Stimulated activated CD8-positive, alpha-beta memory T cell treated with anti-CD3 and anti-CD28 coated beads, Interleukin-15, amount 100 ng/mL, for 48 hours (primary cell): ENCODE results near the gene WIZ.

ENCODE experiments used
- DNase-seq, 2 donors: peaks; one replicate each; pipeline ENCODE4 v3.0.0-alpha.2; 2020; ENCODE audit warnings: low read depth in 2 of 2

Gene WIZ

DNA sequence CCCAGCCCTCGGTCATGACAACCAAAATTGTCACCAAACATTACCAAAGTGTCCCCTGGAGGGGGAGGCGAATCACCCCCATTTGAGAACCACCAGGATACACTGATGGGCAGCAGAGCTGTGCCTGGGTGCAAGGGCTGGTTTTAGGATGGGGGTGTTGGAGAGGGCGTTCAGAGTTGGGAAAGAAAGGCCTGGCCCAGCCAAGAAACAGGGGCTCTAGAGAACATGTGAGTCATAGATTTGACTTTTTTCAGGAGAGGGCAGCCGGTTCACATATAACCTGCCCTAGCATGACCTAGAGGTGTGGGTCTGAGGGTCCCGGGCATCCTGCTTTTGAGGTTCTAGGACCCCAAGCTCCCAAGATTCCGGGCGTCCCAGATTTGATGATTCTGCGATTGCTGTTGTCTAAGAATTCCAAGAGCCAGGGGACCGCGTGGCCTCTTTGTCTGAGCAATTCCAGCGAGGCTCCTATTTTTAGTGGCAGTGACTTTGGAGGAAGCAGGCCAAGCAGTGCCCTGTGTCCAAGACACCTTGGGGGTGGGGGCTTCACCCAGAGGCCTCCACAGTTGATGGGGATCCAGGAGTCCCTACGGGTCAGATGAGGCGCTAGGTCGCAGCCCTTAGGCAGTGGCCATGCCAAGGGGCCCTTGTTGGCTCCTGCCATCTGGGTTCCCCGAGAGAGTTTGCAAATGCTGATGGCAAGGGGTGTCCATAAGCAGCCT is 5.1 kb downstream of the WIZ start:
- no peak for DNase-seq

DNA sequence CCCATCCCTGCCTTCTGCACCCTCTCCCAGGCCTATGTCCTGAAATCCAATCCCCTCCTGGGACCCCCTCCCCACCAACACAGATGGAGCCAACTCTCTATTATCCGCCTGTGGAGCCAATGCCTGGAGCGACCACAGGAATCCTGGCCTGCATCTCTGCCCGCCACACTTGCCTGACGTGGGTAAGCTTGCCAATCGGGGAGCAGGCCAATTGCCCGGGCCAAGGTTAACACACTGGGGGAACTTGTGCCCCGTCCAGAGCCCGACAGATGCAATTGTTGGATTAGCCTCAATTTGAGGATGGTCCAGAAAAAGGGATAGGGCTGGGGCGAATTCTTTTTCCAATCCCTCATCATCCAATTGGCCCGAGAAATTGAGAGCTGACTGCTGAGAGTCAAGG is 5.9 kb downstream of the WIZ start:
- DNase-seq = no peak

DNA sequence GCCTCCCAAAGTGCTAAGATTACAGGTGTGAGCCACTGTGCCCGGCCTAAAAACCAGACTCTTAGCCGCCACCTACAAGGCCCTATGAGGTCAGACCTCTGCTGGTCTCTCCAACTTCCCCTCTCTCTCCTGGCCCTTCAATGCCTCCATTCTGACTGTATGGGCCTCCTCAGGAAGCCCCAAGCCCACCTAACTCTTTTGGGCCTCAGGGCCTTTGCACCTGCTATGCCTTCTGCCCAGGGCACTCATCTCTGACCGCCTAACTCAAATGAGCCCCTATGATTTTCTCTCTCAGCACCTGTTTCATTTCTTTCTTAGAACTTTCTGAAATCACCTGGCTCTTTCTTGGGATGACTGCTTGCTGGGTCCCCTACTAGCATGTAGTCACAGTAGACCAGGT is 6.4 kb downstream of the WIZ start:
- no peak for DNase-seq

DNA sequence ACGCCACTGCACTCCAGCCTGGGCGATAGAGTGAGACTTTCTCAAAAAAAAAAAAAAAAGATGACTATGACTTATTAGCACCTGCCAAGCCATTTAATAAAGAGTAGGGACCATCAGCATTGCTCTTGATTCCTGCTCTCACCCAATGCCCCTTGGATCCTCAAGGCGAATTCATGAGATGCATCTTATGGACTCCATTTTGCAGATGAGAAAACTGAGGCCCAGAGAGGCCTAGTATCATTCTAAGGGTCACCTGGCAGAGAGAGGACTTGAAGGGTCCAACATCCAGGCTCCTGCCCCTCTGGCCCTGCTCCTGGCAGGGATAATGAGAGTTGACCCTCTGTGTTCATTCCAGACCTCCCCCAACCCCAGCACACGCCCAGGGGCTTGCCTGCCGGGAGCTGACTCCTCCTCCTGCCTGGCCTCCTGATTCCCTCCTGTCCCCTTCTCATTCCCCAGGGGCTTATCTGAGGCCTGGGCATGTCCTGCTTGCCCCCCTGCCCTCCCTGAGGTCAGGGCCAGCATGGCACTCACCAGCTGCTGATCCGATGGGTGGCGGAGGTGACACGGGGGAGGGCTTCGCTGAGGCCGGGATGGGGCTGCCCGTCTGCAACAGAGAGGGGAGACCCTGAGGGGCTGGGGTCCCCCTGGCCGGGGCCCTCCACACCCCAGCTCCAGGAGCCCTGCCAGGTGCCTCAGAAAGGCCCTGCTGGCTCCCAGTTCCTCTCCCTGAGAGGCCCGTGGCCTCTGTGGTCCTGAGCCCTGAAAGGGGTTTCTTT is 7.4 kb downstream of the WIZ start:
- no peak for DNase-seq

DNA sequence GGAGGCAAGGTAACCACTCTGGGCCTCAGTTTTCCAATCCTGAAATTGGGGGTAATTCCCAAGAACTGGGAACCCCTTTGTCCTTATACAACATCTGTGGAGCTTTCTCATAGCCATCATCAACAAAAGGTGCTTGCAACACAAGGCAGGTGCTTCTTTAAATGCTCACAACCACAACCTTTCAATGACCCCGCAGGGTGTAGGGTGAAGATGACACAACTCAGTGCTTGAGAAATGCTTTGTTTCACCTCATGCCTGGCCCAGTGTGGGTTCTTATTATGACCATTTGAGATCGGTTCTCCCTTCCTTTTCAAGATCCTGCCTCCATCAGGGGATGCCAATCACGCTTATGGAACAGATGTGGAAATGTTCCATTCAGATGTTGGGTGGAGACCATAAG is 8.4 kb downstream of the WIZ start:
- no peak for DNase-seq

DNA sequence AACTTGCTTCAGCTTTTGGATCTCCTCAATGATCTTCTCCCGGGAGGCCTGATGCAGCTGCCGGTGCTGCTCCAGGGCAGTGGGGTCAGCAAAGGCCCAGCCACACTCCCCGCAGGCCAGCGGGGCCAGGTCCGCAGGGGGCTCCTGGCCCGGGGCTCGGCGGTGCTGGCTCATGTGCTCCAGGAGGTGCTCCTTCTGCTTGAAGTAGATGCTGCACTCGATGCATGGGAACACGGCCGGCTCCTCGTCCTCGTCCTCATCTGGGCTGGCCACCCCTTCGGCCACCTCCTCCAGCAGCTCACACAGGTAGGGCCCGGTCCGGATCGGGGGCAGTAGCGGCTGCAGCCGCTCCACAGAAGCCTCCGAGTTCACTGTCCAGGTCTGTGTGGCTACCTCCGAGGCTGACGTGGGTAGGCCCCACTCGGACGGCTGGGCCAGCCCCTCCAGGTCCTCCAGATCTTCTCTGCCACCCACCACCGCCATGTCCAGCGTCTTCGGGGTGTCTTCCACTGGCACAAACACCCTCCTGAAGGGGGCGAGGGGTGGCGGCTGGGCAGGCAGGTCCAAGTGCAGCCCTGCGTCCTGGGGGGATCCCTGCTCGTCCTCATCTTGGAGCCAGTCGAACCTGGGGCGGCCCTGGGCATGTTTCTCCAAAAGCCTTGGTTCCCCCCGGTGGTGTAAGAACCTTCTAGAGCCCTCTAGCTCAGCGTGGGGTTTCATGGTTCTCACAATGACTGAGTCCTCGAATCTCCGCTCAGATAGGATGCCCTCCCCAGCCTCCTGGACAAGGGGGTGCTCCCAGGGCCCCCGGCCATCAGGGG is 9.7 kb downstream of the WIZ start:
- DNase-seq = no peak

DNA sequence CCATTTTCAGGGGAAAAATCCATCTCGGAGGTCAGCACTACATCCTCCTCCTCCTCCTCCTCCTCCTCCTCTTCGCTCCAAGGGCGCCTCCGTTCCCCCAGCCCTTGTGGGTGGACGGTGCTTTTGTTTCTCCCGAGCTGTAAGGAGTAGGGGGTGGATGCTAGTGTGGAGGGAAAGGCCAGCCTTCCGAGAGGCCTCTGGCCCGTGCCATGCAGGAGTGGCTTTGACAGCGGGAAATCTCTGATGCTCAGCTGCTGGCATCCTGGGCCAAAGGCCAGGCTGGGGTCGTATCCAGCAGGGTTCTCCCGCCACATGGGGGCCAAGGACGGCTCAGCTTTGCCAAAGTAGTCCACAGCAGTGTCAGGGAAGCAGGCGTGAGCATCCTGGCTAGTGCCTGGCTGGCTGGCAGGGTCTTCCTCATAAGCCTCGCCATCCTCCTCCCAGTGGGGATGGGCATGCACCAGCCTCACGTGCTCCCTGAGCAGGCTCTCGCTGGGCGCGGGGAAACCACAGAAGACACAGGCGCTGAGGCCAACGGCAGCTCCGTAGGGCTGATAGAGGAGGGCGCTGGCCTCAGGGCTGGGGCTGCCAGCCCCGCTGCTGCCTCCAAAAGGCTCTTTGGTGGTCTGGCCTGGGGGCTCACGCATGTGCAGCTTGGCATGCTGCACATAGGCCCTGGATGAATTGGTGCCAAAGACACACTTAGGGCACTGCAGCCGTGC is 10.5 kb downstream of the WIZ start:
- no peak for DNase-seq

DNA sequence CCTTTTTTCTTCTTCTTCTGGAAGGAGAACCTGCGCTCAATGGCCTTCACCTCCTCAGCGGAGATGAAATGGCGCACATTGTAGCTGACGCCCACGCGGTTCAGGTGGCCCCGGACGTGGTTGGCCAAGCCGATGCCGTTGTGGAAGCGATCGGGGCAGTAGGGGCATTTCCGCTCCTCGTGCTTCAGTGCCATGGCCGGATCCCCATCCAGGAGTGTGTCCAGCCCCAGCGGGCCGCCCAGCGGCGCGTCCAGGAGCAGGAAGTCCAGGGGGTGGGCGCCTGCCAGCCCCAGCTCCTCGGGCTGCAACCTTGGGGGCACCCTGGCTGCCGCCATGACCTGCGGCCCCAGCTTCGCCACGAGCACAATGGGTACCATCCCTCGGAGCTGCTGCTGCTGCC is 11.2 kb downstream of the WIZ start:
- no peak for DNase-seq

DNA sequence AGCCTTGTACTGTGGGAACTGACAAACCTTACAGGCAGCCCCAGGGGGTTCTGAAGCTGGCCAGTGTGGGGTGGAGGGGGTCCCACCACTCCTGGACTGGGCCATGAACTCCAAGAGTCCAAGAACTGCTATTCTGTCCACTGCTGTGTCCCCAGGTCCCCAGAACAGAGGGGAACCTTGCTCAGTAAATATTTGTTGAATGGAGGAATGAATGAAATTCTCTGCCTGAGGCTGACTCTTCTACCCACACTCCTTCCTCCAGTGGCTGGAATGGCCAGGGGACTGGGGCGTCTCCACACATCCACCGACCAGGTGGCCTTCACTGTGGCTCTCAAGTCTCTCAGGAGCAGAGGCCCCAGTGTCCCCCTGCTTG is 11.6 kb downstream of the WIZ start:
- no peak for DNase-seq

DNA sequence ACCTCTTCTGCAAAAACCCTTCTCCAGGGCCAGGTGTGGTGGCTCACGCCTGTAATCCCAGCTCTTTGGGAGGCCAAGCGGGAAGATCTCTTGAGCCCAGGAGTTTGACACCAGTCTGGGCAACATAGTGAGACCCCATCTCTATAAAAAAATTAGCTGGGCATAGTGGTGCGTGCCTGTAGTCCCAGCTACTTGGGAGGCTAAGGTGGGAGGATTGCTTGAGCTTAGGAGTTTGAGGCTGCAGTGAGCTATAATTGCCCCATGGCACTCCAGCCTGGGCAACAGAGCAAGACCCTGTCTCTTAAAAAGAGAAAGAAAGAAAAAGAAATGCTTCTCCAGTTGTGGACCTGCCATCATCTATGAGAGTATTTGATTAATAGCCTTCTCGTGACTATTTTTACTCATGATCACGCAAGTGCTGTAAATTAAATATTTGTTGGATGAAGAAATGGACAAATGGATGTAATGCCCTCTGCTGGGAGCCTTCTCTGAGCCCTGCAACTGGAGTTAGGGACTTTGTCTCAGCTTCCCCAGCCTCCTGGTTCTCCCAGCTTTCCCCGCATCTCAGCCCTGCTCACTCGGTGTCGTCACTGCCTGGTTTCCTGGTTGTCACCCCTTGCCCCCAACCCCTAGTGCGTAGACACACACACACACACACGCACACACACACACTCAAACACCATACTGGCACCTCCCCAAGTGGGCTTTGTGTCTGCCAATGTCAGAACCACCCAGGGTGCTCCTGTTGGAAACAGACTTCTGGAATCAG is 12.2 kb downstream of the WIZ start:
- DNase-seq = no peak

DNA sequence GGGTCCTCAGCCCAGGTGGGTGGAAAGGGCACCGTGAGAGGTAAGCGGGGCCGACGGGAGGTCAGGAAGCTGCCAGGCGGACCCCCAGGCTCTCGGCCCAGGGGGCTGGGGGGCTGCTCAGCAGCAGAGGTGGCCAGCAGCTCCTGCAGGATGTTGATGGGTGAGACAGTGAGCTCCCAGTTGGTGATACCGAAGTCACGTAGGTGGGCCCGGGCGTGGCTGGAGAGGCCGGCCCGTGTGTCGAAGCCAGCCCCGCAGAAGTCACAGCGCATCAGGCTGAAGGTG is 13.0 kb downstream of the WIZ start:
- no peak for DNase-seq

DNA sequence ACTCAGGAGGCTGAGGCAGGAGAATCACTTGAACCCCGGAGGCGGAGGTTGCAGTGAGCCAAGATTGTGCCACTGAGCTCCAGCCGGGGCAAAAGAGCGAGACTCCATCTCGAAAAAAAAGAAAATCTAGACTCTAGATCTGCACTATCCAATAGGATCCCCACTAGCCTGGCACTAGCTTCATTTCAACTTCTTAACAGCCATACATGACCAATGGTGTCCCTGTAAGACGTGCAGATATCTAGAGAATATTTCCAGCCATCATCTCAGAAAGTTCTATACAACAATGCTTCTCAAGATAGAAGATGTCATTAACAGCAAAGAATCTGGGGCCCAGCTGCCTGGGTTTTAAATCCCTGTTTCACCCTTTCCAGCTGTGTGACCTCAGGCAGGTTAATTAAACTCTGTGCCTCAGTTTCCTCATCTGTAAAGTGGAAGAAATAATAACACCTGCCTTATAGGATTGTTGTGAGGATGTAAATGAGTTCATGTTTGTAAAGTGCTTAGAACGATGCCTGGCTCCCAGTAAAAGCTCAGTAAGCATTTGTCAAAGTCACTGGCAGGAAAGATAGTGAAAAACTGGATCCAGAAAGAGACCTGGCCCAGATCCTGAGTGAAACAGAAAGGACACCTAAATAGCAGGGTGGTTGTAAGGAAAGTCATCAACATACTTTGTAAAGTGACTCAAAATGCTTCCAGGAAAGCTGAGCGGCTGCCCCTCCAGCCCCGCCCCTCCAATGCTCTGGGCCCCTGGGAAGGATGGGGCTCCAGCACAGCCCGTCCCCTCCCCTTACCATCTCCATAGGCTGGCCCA is 13.5 kb downstream of the WIZ start:
- no peak for DNase-seq

DNA sequence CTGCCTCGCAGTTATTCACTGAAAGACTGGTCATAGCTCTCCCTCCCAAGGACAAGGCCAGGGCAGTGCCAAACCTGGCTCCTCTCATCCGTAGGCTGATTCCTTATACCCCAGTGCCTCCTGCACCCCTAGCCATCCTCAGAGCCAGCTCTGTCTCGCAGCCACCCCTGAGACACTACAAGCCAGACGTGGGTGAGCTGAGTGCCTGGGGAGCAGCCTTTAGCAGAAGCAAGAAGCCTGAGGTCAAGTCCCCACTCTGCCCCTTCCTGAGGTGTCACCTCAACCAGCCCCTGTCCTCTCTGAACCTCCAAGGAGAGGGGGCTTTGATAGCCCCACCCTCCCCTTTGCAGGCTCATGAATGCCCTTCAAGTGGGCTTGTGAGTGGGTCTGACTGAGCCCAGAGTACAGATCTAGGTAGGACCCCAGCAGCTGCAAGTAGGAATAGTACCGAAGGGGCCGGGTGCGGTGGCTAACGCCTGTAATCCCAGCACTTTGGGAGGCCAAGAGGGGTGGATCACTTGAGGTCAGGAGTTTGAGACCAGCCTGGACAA is 16.2 kb downstream of the WIZ start:
- DNase-seq = no peak

DNA sequence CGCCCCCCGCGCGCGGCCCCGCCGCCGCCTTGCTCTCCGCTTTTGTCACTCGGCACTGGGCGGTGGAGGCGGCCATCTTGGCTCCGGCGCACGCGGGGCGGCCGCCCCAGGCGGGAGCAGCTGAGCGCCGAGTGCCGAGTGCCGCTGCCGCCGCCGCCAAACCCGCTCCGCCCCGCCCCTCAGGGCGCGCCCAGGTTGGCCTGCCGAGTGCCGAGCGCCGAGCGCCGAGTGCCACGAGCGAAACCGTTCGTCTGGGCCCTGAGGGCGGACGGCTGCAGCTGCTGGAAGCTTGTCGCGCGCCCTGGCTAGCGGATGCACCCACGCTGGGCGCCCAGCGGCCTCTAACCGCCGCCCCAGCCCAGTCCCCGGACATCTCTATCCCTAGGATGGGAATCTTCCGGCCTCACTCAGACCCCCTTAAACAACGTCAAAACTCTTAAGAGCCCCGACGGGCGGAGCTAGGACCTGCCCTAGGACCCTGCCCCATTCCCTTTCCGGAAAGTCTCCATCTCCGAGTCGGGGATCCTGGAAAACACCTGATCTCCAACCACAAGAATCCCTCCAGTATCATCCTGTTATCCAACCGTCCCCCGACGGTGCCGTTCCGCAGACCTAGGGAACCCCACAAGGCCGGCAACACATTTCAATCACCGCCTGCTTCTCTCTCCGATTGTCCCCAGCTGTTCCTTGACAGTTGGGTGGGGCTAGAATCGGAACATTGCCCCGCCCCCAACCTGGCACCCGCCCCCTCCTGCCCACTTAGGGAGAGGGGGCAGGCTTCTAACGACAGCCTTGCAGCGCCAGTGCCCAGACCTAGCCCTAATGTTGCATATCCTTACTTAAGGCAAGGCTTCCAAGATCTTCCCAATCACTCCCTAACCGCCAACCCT is 16.9 kb downstream of the WIZ start:
- peak; percentile 89 to 93 for DNase-seq

DNA sequence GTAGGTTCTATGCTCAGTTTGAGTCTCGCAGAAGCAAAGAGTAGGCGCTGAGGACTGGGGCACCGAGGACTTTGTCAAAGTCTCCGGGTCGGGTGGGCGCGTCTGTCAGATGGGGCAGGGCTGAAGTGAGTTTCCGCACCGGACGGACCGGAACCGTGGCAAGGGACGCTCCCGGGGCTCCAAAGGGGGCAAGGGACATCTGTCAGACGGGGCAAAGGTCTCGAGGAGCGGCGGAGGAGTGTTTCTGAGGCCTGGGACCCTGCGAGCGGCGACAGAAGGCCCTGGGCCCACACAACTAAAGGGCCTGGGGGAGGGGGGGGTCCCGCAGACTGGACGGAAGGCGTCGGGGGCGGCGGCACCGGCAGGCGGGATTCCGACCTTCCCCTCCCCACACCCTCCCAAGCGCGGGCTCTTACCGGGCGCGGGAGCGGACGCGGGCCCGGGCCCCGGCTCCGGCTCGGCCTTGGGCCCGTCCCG is 17.7 kb downstream of the WIZ start:
- DNase-seq = no peak

DNA sequence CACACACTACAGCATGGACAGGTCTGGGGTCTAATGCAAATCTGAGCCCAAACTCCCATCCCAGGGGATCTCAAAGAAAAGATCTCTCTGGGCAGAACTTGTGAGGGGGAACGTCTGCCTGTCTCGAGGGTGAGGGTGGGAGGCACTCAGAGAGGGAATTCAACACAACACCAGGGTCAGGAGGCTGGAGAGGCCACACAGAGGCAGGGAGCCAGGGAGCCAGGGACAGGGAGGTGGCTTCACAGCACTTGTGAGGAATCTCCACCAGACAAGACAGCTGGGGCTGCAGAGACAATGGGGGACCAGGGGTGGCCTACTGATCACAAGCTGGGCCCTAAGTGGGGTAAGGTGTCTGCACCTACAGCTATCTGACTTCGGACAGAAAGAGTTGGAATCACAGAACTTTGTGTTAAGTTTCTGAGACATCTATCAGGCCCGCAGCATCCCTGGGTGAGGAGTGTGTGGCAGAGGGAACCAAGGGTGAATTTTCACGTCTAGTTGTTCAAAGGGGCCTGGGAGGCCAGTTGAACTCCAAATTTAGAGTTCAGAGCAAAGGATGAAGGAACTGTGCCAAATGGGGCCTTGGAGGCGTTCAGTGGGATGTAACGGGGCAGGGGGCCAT is 18.2 kb downstream of the WIZ start:
- no peak for DNase-seq

DNA sequence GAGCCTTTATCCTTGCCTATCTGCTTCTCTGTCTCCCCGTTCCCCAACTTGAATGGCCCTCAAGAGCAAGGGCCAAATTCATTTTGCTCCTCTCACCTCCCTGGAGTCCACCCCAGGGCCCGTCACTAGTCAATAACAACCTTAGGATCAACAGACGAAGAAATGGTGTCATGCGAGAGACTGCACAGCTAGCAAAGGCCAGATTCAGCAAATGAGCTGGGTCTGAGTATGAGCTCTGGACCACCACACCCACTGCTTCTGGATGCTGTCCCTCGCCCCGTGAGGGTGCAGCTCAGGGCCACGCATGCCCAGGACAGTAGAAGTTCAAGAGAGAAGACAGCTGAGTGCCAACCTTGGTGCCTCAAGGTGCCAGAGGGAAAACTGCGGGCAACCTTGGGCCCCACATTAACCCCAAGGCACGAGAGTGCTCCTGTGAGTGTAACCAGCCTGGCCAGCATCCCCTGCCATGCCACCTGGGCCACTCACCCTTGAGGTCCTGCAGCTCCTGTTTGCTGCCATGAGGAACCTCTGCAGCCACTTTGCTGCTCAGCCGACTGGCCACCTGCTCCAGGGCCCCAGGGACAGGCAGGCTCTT is 19.1 kb downstream of the WIZ start:
- no peak for DNase-seq

DNA sequence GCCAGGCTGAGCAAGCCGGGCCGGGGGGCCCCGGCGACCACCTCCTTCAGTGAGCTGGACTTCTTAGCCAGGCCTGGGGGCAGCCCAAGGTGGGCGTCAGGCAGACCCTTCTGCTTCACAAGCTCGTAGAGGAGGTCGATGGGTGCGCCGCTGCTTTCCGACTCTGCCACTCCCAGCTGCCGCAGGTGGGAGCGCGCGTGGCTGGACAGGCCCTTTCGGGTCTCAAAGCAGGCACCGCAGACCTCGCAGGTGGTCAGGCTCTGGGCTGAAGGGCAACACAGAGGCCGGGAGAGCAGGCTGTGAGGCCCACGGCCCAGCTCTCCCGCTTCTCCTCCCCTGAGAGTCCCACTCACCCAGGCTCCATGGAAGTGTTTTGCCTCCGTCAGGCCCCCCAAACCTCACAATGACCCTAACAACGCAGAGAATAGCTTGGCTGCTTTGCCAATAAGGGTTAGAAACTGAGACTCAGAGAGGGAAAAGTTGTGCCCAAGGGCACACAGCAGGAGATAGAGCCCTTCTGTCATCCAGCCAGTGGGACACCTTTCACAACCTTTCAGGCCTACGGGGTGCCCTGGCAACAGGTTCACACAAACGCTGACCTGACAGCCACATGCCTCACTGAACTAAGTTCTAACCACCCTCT is 19.8 kb downstream of the WIZ start:
- DNase-seq = no peak
